Dermis lymphatic vessel endothelial cell (primary cell): ENCODE measurements around the gene SPINT1. TPM values are rescaled to one million over a fixed set of nuclear protein-coding genes. Genes with fewer than 3 reads are reported as not detected.

Experiments used
- total RNA-seq: library from RNA; depleted of rRNA; stranded (reverse); fragments of >200 nt; gene quantifications from 2 replicates; pipeline ENCODE4 v1.2.1, GENCODE V29; 2014

Gene SPINT1
- 0.33 and 0.34 TPM in 2 replicates for total RNA-seq

GRCh38 chr15:40843885-40844695, at the start of gene SPINT1:
Gene SPINT1 (plus strand): TSS chr15:40844048. CDS start chr15:40844555, 507 bp downstream.

GRCh38 chr15:40807028-40807887, 36.6 kb upstream of the SPINT1 start, which contains the start of the genes DNAJC17 and ZFYVE19:
Gene DNAJC17 (minus strand): TSS chr15:40807473. CDS start chr15:40807446, 27 bp downstream.
Gene ZFYVE19 (plus strand): TSS chr15:40807089. CDS start chr15:40807590, 501 bp downstream.

GRCh38 chr15:40828447-40829036, 15.3 kb upstream of the SPINT1 start, which contains the start of gene PPP1R14D:
Gene PPP1R14D (minus strand): TSS chr15:40828708. CDS start chr15:40828641, 67 bp downstream.

GRCh38 chr15:40873694-40874561, 30.1 kb downstream of the SPINT1 start, which contains the start of gene RHOV:
Gene RHOV (minus strand): TSS chr15:40874234. CDS start chr15:40874139, 95 bp downstream.

GRCh38 chr15:40893733-40894680, 50.2 kb downstream of the SPINT1 start, which contains the start of gene VPS18:
Gene VPS18 (plus strand): TSS chr15:40894450. CDS start chr15:40894769, 319 bp downstream.

Other genes starting within 250 kb of the SPINT1 start
- gene KNL1, start 249.8 kb upstream of the SPINT1 start, total RNA-seq: 3.7 and 4.5 TPM in 2 replicates
- 2.7 and 2.8 TPM in 2 replicates for gene RAD51, start 148.9 kb upstream of the SPINT1 start, total RNA-seq
- gene RMDN3, start 88.8 kb upstream of the SPINT1 start, total RNA-seq: 16.6 and 23.5 TPM in 2 replicates
- gene GCHFR, start 80.0 kb upstream of the SPINT1 start, total RNA-seq: 4.3 and 11.7 TPM in 2 replicates
- under 0.01 and 0.11 TPM in 2 replicates for gene C15orf62, start 74.1 kb upstream of the SPINT1 start, total RNA-seq
- gene ZFYVE19, start 37.0 kb upstream of the SPINT1 start, total RNA-seq: 17.1 and 18.1 TPM in 2 replicates
- gene DNAJC17, start 36.6 kb upstream of the SPINT1 start, total RNA-seq: 21.2 and 26.0 TPM in 2 replicates
- not detected in 2 replicates for gene PPP1R14D, start 15.3 kb upstream of the SPINT1 start, total RNA-seq
- gene RHOV, start 30.2 kb downstream of the SPINT1 start, total RNA-seq: under 0.01 TPM in 1 of 2 replicates, not detected in the other
- gene VPS18, start 50.4 kb downstream of the SPINT1 start, total RNA-seq: 33.2 and 41.1 TPM in 2 replicates
- gene DLL4, start 85.3 kb downstream of the SPINT1 start, total RNA-seq: 84.2 and 99.3 TPM in 2 replicates
- 0.76 and 1.3 TPM in 2 replicates for gene CHAC1, start 109.4 kb downstream of the SPINT1 start, total RNA-seq